ENCODE results near the gene MAP7. TPM values are rescaled to one million over a fixed set of nuclear protein-coding genes. Genes with fewer than 3 reads are reported as not detected.

Gene MAP7
- total RNA-seq, 6 donors from 2014 or later: 18.1 to 26.6 (median 24.2) TPM

- ATAC-seq (ENCODE audit: low FRiP score in 2 of 2) (no peak), DNase-seq (no peak)
- Histone ChIP-seq H3K27ac (no peak overlapping the region), H3K36me3 (no peaks in the 10 kb centered on the region), H3K27me3 (no peaks in the 10 kb centered on the region), H3K4me1 (peaks cover 0 to 11% (median 0%) of the 10 kb centered on the region in 4 donors), H3K9me3 (no peaks in the 10 kb centered on the region), H3K4me3 (no peak overlapping the region)
- WGBS, 2 donors: 86 to 93% methylated on average over 3 of the region's 3 CpGs
- TF ChIP-seq CTCF (IDR thresholded peaks at IDR 0.05) (no peak), POLR2A (IDR thresholded peaks at IDR 0.05) (no peak)
Measured at GRCh38 chr6:136410201-136411024, 139.8 kb downstream of the MAP7 start.

GRCh38 chr6:136409597-136409996 is 140.6 kb downstream of the MAP7 start:
- 100% methylated on average over 1 of the region's 1 CpG for WGBS, 2 donors
- no peak for ATAC-seq (ENCODE audit: low FRiP score in 2 of 2)
- H3K27ac ChIP-seq: no peak overlapping the region

GRCh38 chr6:136408204-136408603 is 142.0 kb downstream of the MAP7 start:
- WGBS, 2 donors: 64 to 67% methylated on average over 4 of the region's 4 CpGs
- H3K27ac ChIP-seq: no peak overlapping the region
- DNase-seq (no peak), ATAC-seq (ENCODE audit: low FRiP score in 2 of 2) (no peak)
- H3K36me3 ChIP-seq: no peaks in the 10 kb centered on the region
- TF ChIP-seq POLR2AphosphoS5 (IDR thresholded peaks at IDR 0.05) (no peak), CTCF (IDR thresholded peaks at IDR 0.05) (no peak), POLR2A (IDR thresholded peaks at IDR 0.05) (no peak), EP300 (IDR thresholded peaks at IDR 0.05) (no peak)
- peaks cover 0 to 7% (median 0%) of the 10 kb centered on the region in 4 donors for H3K4me1 ChIP-seq
- H3K4me3 ChIP-seq: no peak overlapping the region
- no peaks in the 10 kb centered on the region for H3K27me3 ChIP-seq
- H3K9me3 ChIP-seq: no peaks in the 10 kb centered on the region

More at GRCh38 chr6:136409597-136409996, 140.6 kb downstream of the MAP7 start:
- Histone ChIP-seq H3K4me3 (no peak overlapping the region), H3K4me1 (peaks cover 0 to 7% (median 0%) of the 10 kb centered on the region in 4 donors), H3K36me3 (no peaks in the 10 kb centered on the region), H3K9me3 (no peaks in the 10 kb centered on the region), H3K27me3 (no peaks in the 10 kb centered on the region)
- TF ChIP-seq POLR2AphosphoS5 (IDR thresholded peaks at IDR 0.05): no peak
- TF ChIP-seq POLR2A (IDR thresholded peaks at IDR 0.05): no peak
- TF ChIP-seq EP300 (IDR thresholded peaks at IDR 0.05): no peak
- no peak for TF ChIP-seq CTCF (IDR thresholded peaks at IDR 0.05)
- no peak for DNase-seq

- DNase-seq: peak in 1 of 2 donors; percentile 47
- WGBS, 2 donors: 53 to 61% methylated on average over 3 of the region's 3 CpGs
- no peak for TF ChIP-seq CTCF (IDR thresholded peaks at IDR 0.05)
- TF ChIP-seq POLR2A (IDR thresholded peaks at IDR 0.05): no peak
- TF ChIP-seq POLR2AphosphoS5 (IDR thresholded peaks at IDR 0.05): no peak
- no peak for TF ChIP-seq EP300 (IDR thresholded peaks at IDR 0.05)
- peak; percentile 53 to 73 for ATAC-seq (ENCODE audit: low FRiP score in 2 of 2)
- no peaks in the 10 kb centered on the region for H3K9me3 ChIP-seq
- no peak overlapping the region for H3K4me3 ChIP-seq
- no peaks in the 10 kb centered on the region for H3K36me3 ChIP-seq
- H3K4me1 ChIP-seq: peaks cover 0 to 7% (median 0%) of the 10 kb centered on the region in 4 donors
- no peak overlapping the region for H3K27ac ChIP-seq
- H3K27me3 ChIP-seq: no peaks in the 10 kb centered on the region
Measured at GRCh38 chr6:136405420-136406029, 144.7 kb downstream of the MAP7 start.
